GM23248 (cell line): ENCODE results near the gene SLC6A4.

Experiments used
- EZH2 ChIP-seq: fragments of 200-600 bp; sonication (generic); IDR thresholded peaks from 2 replicates; pipeline ENCODE4 v1.6.1; 2018; ENCODE audit warnings: antibody characterized with exemption, mild to moderate bottlenecking; ENCODE audit not compliant: insufficient read depth, poor library complexity, severe bottlenecking
- EZH2phosphoT487 ChIP-seq: fragments of 200-600 bp; sonication (generic); IDR thresholded peaks from 2 replicates; pipeline ENCODE4 v1.6.1; 2018; ENCODE audit warnings: antibody characterized with exemption, moderate library complexity, mild to moderate bottlenecking, low read depth; ENCODE audit not compliant: insufficient read depth

- no peak for TF ChIP-seq EZH2
- no peak for TF ChIP-seq EZH2phosphoT487
These were observed 27.3 kb downstream of the SLC6A4 start for GRCh38 chr17:30208214-30208613.
